ENCODE results near the gene SNED1.

GRCh38 chr2:241088791-241089732, 90.6 kb downstream of the SNED1 start:
- TF ChIP-seq, protein P1, sequence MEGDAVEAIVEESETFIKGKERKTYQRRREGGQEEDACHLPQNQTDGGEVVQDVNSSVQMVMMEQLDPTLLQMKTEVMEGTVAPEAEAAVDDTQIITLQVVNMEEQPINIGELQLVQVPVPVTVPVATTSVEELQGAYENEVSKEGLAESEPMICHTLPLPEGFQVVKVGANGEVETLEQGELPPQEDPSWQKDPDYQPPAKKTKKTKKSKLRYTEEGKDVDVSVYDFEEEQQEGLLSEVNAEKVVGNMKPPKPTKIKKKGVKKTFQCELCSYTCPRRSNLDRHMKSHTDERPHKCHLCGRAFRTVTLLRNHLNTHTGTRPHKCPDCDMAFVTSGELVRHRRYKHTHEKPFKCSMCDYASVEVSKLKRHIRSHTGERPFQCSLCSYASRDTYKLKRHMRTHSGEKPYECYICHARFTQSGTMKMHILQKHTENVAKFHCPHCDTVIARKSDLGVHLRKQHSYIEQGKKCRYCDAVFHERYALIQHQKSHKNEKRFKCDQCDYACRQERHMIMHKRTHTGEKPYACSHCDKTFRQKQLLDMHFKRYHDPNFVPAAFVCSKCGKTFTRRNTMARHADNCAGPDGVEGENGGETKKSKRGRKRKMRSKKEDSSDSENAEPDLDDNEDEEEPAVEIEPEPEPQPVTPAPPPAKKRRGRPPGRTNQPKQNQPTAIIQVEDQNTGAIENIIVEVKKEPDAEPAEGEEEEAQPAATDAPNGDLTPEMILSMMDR (IDR thresholded peaks at IDR 0.05): no peak
- no peak for TF ChIP-seq EP300 (IDR thresholded peaks at IDR 0.05)

Data from suprapubic skin (tissue), 3 donors.